NCI-H2196 treated with DMSO at 0.1 percent for 48 hours (cell line): ENCODE data around the gene MACROD2.

Experiments
- DNase-seq: peaks from one replicate; lab custom pipeline; 2025; ENCODE audit not compliant: unreplicated experiment; lab: John Stamatoyannopoulos, UW

MACROD2 gene

GRCh38 chr20:14838663-14839628 lies 843.6 kb downstream of the MACROD2 start:
- no peak for DNase-seq

- no peak for DNase-seq
Measured at GRCh38 chr20:14845199-14846160, 850.2 kb downstream of the MACROD2 start.

GRCh38 chr20:14848806-14849205 lies 853.5 kb downstream of the MACROD2 start:
- DNase-seq: no peak

- DNase-seq: no peak
Measured at GRCh38 chr20:14853079-14853478, 857.8 kb downstream of the MACROD2 start.

GRCh38 chr20:14855171-14855570 lies 859.9 kb downstream of the MACROD2 start:
- DNase-seq: no peak

GRCh38 chr20:14859627-14860026 lies 864.3 kb downstream of the MACROD2 start:
- DNase-seq: no peak

- DNase-seq: peak; percentile 87
Measured at GRCh38 chr20:14860410-14860814, 865.1 kb downstream of the MACROD2 start.

- no peak for DNase-seq
Measured at GRCh38 chr20:14861028-14861699, 865.8 kb downstream of the MACROD2 start.

- no peak for DNase-seq
Measured at GRCh38 chr20:14865169-14865568, 869.9 kb downstream of the MACROD2 start.

- DNase-seq: no peak
Measured at GRCh38 chr20:14865731-14866130, 870.4 kb downstream of the MACROD2 start.

GRCh38 chr20:14866841-14867514 lies 871.7 kb downstream of the MACROD2 start:
- no peak for DNase-seq

GRCh38 chr20:14877301-14878028 lies 882.1 kb downstream of the MACROD2 start:
- DNase-seq: no peak

- DNase-seq: peak; percentile 51
Measured at GRCh38 chr20:14878676-14879019, 883.3 kb downstream of the MACROD2 start.

GRCh38 chr20:14879020-14879697 lies 883.8 kb downstream of the MACROD2 start:
- DNase-seq: no peak

GRCh38 chr20:14879839-14880238 lies 884.5 kb downstream of the MACROD2 start:
- no peak for DNase-seq

- no peak for DNase-seq
Measured at GRCh38 chr20:14881518-14881917, 886.2 kb downstream of the MACROD2 start.

- DNase-seq: no peak
Measured at GRCh38 chr20:14882157-14882556, 886.8 kb downstream of the MACROD2 start.

- DNase-seq: no peak
Measured at GRCh38 chr20:14882846-14883245, 887.5 kb downstream of the MACROD2 start.

- DNase-seq: no peak
Measured at GRCh38 chr20:14883324-14883723, 888.0 kb downstream of the MACROD2 start.
